SK-N-SH (cell line): ENCODE results near the gene OR1Q1. TPM values are rescaled to one million over a fixed set of nuclear protein-coding genes. Genes with fewer than 3 reads are reported as not detected.

Source experiments
- CTCF ChIA-PET: fragments of 300-600, 350-600 bp; formaldehyde crosslinking; extraction: SDS; loops from one replicate; lab custom pipeline; 2021; lab: Yijun Ruan, JAX
- POLR2A ChIA-PET: fragments of 350-600 bp; sonication (Branson Sonifier 250); formaldehyde crosslinking; extraction: SDS; loops from one replicate; lab custom pipeline; 2020; ENCODE audit warnings: antibody characterized with exemption, inconsistent platforms; lab: Yijun Ruan, JAX
- DNase-seq: peaks from one replicate; pipeline ENCODE4 v3.0.0; 2012
- H2AFZ ChIP-seq: fragments of 200-600 bp; sonication (generic); 2 replicates; pipeline ENCODE4 v1.8.1; 2016; ENCODE audit warnings: antibody characterized with exemption, mild to moderate bottlenecking, low read depth
- H3F3A ChIP-seq: fragments of 200-600 bp; sonication (generic); replicated peaks from 2 replicates; pipeline ENCODE3; 2016; ENCODE audit warnings: antibody characterized with exemption, mild to moderate bottlenecking; ENCODE audit not compliant: insufficient read depth
- H3K27ac ChIP-seq, 2 experiments: fragments of 200-500 bp in 1 of 2; fragments of 200-600 bp in 1 of 2; sonication (Bioruptor generic) in 1 of 2; sonication (generic), shearing (Covaris generic) in 1 of 2; 2 replicates each; pipeline versions ENCODE4 v1.5.1 to v1.6.1; 2014 to 2016; ENCODE audit warnings: low read depth in 2 of 2, inconsistent platforms in 1 of 2, low read length in 1 of 2, mild to moderate bottlenecking in 1 of 2, mixed read lengths in 1 of 2
- H3K27me3 ChIP-seq: fragments of 200-600 bp; sonication (generic), shearing (Covaris generic); 2 replicates; pipeline ENCODE4 v1.6.1; 2016; ENCODE audit warnings: mixed run types; ENCODE audit not compliant: insufficient read depth
- H3K36me3 ChIP-seq, 2 experiments: fragments of 200-500 bp in 1 of 2; fragments of 200-600 bp in 1 of 2; sonication (Bioruptor generic) in 1 of 2; sonication (generic) in 1 of 2; replicated peaks in 1 of 2; 2 replicates each; pipeline versions ENCODE3 to v1.5.1; 2014 to 2016; ENCODE audit warnings: low read length in 1 of 2, mild to moderate bottlenecking in 1 of 2; ENCODE audit not compliant: insufficient read depth in 2 of 2, control insufficient read depth in 1 of 2
- H3K4me1 ChIP-seq, 2 experiments: fragments of 200-500 bp in 1 of 2; fragments of 200-600 bp in 1 of 2; sonication (Bioruptor generic) in 1 of 2; sonication (generic), shearing (Covaris generic) in 1 of 2; 2 replicates each; pipeline versions ENCODE4 v1.5.1 to v1.6.1; 2014 to 2016; ENCODE audit warnings: low read depth in 1 of 2, low read length in 1 of 2, mixed run types in 1 of 2; ENCODE audit not compliant: insufficient read depth in 2 of 2, control insufficient read depth in 1 of 2
- H3K4me2 ChIP-seq: fragments of 200-600 bp; sonication (generic), shearing (Covaris generic); 2 replicates; pipeline ENCODE4 v1.6.1; 2017; ENCODE audit warnings: mixed run types
- H3K4me3 ChIP-seq, 2 experiments: fragments of 200-500 bp in 1 of 2; fragments of 200-600 bp in 1 of 2; sonication (Bioruptor generic) in 1 of 2; sonication (generic), shearing (Covaris generic) in 1 of 2; 2 replicates each; pipeline versions ENCODE4 v1.5.1 to v1.8.1; 2014 to 2016; ENCODE audit warnings: low read depth in 2 of 2, inconsistent platforms in 1 of 2, low read length in 1 of 2, mild to moderate bottlenecking in 1 of 2, mixed read lengths in 1 of 2, moderate library complexity in 1 of 2
- H3K79me2 ChIP-seq: fragments of 200-600 bp; sonication (generic); 2 replicates; pipeline ENCODE4 v1.8.1; 2017; ENCODE audit warnings: mild to moderate bottlenecking; ENCODE audit not compliant: insufficient read depth
- H3K9ac ChIP-seq: fragments of 200-600 bp; sonication (generic); 2 replicates; pipeline ENCODE4 v1.6.1; 2017; ENCODE audit warnings: mixed run types
- H3K9me2 ChIP-seq: fragments of 200-600 bp; sonication (generic); 2 replicates; pipeline ENCODE4 v1.6.1; 2017; ENCODE audit warnings: mixed run types
- H3K9me3 ChIP-seq: fragments of 200-600 bp; sonication (generic); 2 replicates; pipeline ENCODE4 v1.6.1; 2017; ENCODE audit warnings: mixed run types, mild to moderate bottlenecking, moderate library complexity
- H4K20me1 ChIP-seq: fragments of 200-600 bp; sonication (generic); 2 replicates; pipeline ENCODE4 v1.6.1; 2017; ENCODE audit warnings: mild to moderate bottlenecking, mixed run types; ENCODE audit not compliant: insufficient read depth
- CTCF ChIP-seq: fragments of 200-600 bp; sonication (generic); IDR thresholded peaks from 2 replicates; pipeline ENCODE4 v1.6.1; 2017; ENCODE audit warnings: antibody characterized with exemption, mild to moderate bottlenecking, moderate library complexity
- ELF1 ChIP-seq: IDR thresholded peaks from 2 replicates; pipeline ENCODE4 v1.4.0; 2012
- EZH2phosphoT487 ChIP-seq: fragments of 200-600 bp; sonication (generic); IDR thresholded peaks from 2 replicates; pipeline ENCODE4 v1.6.1; 2017; ENCODE audit warnings: low read depth, mixed run types, mild to moderate bottlenecking, antibody characterized with exemption, moderate library complexity, borderline replicate concordance
- GATA2 ChIP-seq: sonication (generic); formaldehyde crosslinking; IDR thresholded peaks from 2 replicates; pipeline ENCODE4 v1.5.0; 2020; ENCODE audit warnings: mild to moderate bottlenecking, missing genetic modification reagents
- MEF2A ChIP-seq: IDR thresholded peaks from 2 replicates; pipeline ENCODE4 v1.4.0; 2012; ENCODE audit warnings: low read depth, borderline replicate concordance
- NRF1 ChIP-seq: IDR thresholded peaks from 2 replicates; pipeline ENCODE4 v1.6.1; 2012; ENCODE audit warnings: low read depth, mild to moderate bottlenecking, low read length
- RAD21 ChIP-seq: IDR thresholded peaks from 2 replicates; pipeline ENCODE4 v1.6.1; 2012; ENCODE audit warnings: mild to moderate bottlenecking, low read length
- REST ChIP-seq: IDR thresholded peaks from 2 replicates; pipeline ENCODE4 v1.6.1; 2012; ENCODE audit warnings: mild to moderate bottlenecking, low read depth, low read length, moderate library complexity
- TAF1 ChIP-seq: IDR thresholded peaks from 2 replicates; pipeline ENCODE4 v1.6.1; 2012; ENCODE audit warnings: low read depth, mild to moderate bottlenecking, low read length, moderate library complexity, borderline replicate concordance
- USF1 ChIP-seq: IDR thresholded peaks from 2 replicates; pipeline ENCODE4 v1.4.0; 2012; ENCODE audit warnings: low read depth, borderline replicate concordance
- WGBS: methylation state at CpG from one replicate; pipeline ENCODE4 v1.1.6; 2017; ENCODE audit warnings: low lambda C conversion rate; 5-methylcytosine and 5-hydroxymethylcytosine counted together
- polyA plus RNA-seq, 3 experiments: library from polyadenylated mRNA; depleted of rRNA; stranded (reverse); fragments of >200 nt; gene quantifications; 2 replicates each; pipeline ENCODE4 v1.2.3, GENCODE V29; 2012
- TF ChIP-seq, protein P1 (sequence below): fragments of 150-350 bp; IDR thresholded peaks from 2 replicates; pipeline ENCODE4 v1.6.1; 2016; ENCODE audit warnings: mild to moderate bottlenecking, low read depth, low read length

OR1Q1 gene
- polyA plus RNA-seq (2012; rRNA removed) = 0.10 and 0.29 TPM in 2 replicates
- 0.05 TPM in 1 of 2 replicates, not detected in the other for polyA plus RNA-seq (2012; cell fraction: cytosol; rRNA removed)
- polyA plus RNA-seq (2012; cell fraction: nucleus; rRNA removed) = 0.80 and 1.0 TPM in 2 replicates

GRCh38 chr9:122614362-122614761, at the start of gene OR1Q1:
OR1Q1 (plus strand) TSS chr9:122614738; CDS start chr9:122614738, 0 bp downstream.
- no peaks in the 10 kb centered on the region for H3K36me3 ChIP-seq
- no peak within 1 kb of the TSS for H2AFZ ChIP-seq
- 34% methylated on average over 1 of the region's 1 CpG for WGBS
- no peak within 1 kb of the TSS for H3K27ac ChIP-seq
- POLR2A ChIA-PET = no interaction called here
- no peak within 1 kb of the TSS for H3K4me3 ChIP-seq
- TF ChIP-seq MEF2A (no peak), ELF1 (no peak), EZH2phosphoT487 (no peak), REST (no peak), USF1 (no peak), RAD21 (no peak), GATA2 (CRISPR knock-in tag) (no peak), NRF1 (no peak), CTCF (no peak), TAF1 (no peak)
- TF ChIP-seq, protein P1, sequence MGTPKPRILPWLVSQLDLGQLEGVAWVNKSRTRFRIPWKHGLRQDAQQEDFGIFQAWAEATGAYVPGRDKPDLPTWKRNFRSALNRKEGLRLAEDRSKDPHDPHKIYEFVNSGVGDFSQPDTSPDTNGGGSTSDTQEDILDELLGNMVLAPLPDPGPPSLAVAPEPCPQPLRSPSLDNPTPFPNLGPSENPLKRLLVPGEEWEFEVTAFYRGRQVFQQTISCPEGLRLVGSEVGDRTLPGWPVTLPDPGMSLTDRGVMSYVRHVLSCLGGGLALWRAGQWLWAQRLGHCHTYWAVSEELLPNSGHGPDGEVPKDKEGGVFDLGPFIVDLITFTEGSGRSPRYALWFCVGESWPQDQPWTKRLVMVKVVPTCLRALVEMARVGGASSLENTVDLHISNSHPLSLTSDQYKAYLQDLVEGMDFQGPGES = no peak
- H3K27me3 ChIP-seq = no peaks in the 10 kb centered on the region; the same call in 1 of the 2 replicates
- no peak within 1 kb of the TSS for H3K4me2 ChIP-seq
- no peak for DNase-seq
- no peaks in the 10 kb centered on the region for H3K9me2 ChIP-seq
- H4K20me1 ChIP-seq = no peaks in the 10 kb centered on the region
- H3F3A ChIP-seq = no peaks in the 10 kb centered on the region
- no peak within 1 kb of the TSS for H3K9ac ChIP-seq
- CTCF ChIA-PET = no interaction called here
- H3K79me2 ChIP-seq = no peaks in the 10 kb centered on the region
- no peaks in the 10 kb centered on the region for H3K4me1 ChIP-seq
- no peaks in the 10 kb centered on the region for H3K9me3 ChIP-seq
